PFSK-1 (cell line): ENCODE data around the gene KRTAP9-2.

Experiments used
- SIN3A ChIP-seq: IDR thresholded peaks from 2 replicates; pipeline ENCODE4 v1.6.1; 2012; ENCODE audit warnings: mild to moderate bottlenecking, low read length, moderate library complexity, borderline replicate concordance; ENCODE audit not compliant: insufficient read depth
- TF ChIP-seq, protein P1 (sequence below), 2 experiments: IDR thresholded peaks; 2 replicates each; pipeline versions ENCODE4 v1.6.1 to v1.8.0; 2011 to 2012; ENCODE audit warnings: low read depth in 2 of 2, low read length in 2 of 2, control low read depth in 1 of 2, inconsistent platforms in 1 of 2, mild to moderate bottlenecking in 1 of 2, moderate library complexity in 1 of 2; ENCODE audit not compliant: insufficient read depth in 1 of 2

DNA sequence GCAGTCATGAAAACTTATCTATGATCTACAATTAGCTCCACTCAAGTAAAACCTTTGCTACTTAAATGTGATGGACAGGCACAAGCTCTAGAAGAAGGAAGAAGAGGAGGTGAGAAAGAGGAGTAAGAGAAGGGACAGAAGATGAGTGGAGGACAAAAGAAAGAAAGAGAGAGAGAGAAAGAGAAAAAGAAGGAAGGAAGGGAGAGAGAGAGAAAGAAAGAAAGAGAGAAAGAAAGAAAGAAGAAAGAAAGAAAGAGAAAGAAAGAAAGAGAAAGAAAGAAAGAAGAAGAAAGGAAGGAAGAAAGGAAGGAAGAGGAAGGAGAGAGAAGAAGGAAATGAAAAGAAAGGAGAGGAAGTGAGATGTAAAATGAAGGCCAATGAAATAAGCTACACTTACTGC lies 3.6 kb downstream of the KRTAP9-2 start:
- TF ChIP-seq, protein P1, sequence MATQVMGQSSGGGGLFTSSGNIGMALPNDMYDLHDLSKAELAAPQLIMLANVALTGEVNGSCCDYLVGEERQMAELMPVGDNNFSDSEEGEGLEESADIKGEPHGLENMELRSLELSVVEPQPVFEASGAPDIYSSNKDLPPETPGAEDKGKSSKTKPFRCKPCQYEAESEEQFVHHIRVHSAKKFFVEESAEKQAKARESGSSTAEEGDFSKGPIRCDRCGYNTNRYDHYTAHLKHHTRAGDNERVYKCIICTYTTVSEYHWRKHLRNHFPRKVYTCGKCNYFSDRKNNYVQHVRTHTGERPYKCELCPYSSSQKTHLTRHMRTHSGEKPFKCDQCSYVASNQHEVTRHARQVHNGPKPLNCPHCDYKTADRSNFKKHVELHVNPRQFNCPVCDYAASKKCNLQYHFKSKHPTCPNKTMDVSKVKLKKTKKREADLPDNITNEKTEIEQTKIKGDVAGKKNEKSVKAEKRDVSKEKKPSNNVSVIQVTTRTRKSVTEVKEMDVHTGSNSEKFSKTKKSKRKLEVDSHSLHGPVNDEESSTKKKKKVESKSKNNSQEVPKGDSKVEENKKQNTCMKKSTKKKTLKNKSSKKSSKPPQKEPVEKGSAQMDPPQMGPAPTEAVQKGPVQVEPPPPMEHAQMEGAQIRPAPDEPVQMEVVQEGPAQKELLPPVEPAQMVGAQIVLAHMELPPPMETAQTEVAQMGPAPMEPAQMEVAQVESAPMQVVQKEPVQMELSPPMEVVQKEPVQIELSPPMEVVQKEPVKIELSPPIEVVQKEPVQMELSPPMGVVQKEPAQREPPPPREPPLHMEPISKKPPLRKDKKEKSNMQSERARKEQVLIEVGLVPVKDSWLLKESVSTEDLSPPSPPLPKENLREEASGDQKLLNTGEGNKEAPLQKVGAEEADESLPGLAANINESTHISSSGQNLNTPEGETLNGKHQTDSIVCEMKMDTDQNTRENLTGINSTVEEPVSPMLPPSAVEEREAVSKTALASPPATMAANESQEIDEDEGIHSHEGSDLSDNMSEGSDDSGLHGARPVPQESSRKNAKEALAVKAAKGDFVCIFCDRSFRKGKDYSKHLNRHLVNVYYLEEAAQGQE (IDR thresholded peaks at IDR 0.05; ENCODE audit: insufficient read depth in 1 of 2, low read depth in 2 of 2, low read length in 2 of 2) = no peak
- no peak for TF ChIP-seq SIN3A
